PC-3 (cell line): Measurements from ENCODE around the gene TUT1. TPM values are rescaled to one million over a fixed set of nuclear protein-coding genes. Genes with fewer than 3 reads are reported as not detected.
"Not testable (repeated sequence)": the region's sequence is repeated elsewhere in the genome, so short reads cannot be mapped to it uniquely, and the experiment has no call there.

Source experiments
- ATAC-seq: fragments of 200-7000 bp; cut with Tn5 transposase; 2 replicates; pipeline ENCODE4 v1.9.1; 2020; ENCODE audit warnings: mild to moderate bottlenecking, moderate library complexity
- BruUV-seq: library from RNA; stranded (reverse); fragments of 400-500 nt; replicated peaks from 2 replicates; lab custom pipeline; 2021; lab: Mats Ljungman, UMichigan
- CTCF ChIA-PET: fragments of 300-600 bp; sonication (Branson Sonifier 250); formaldehyde crosslinking; loops from one replicate; lab custom pipeline; 2022; ENCODE audit warnings: antibody characterized with exemption; lab: Charles Lee
- POLR2A ChIA-PET: fragments of 300-600 bp; sonication (Branson Sonifier 250); formaldehyde crosslinking; loops from one replicate; lab custom pipeline; 2022; ENCODE audit warnings: antibody characterized with exemption; ENCODE audit not compliant: unreplicated experiment; lab: Charles Lee
- DNase-seq: peaks from one replicate; pipeline ENCODE4 v3.0.0-alpha.2; 2015
- H2AFZ ChIP-seq: fragments of 300-600 bp; sonication (generic); 2 replicates; pipeline ENCODE4 v1.6.0; 2016; ENCODE audit warnings: antibody characterized with exemption, low read length
- H3F3A ChIP-seq: fragments of 300-600 bp; sonication (generic); one replicate; pipeline ENCODE4 v1.6.0; 2017; ENCODE audit warnings: antibody characterized with exemption, low read length, control low read depth, mild to moderate bottlenecking; ENCODE audit not compliant: unreplicated experiment
- H3K27ac ChIP-seq: fragments of 300-600 bp; sonication (generic); 2 replicates; pipeline ENCODE4 v1.5.1; 2016; ENCODE audit warnings: mild to moderate bottlenecking, low read length
- H3K27me3 ChIP-seq: fragments of 300-600 bp; sonication (generic); 2 replicates; pipeline ENCODE4 v1.6.1; 2016; ENCODE audit warnings: low read length, mixed read lengths
- H3K36me3 ChIP-seq: fragments of 300-600 bp; sonication (generic); 2 replicates; pipeline ENCODE4 v1.6.1; 2016; ENCODE audit warnings: low read depth, mixed run types, low read length, mixed read lengths
- H3K4me1 ChIP-seq: fragments of 300-600 bp; sonication (generic); 2 replicates; pipeline ENCODE4 v1.5.1; 2016; ENCODE audit warnings: low read length; ENCODE audit not compliant: insufficient read depth
- H3K4me2 ChIP-seq: fragments of 300-600 bp; sonication (generic); 2 replicates; pipeline ENCODE4 v1.6.0; 2016; ENCODE audit warnings: low read length
- H3K4me3 ChIP-seq: fragments of 300-600 bp; sonication (generic); 2 replicates; pipeline ENCODE4 v1.5.1; 2016; ENCODE audit warnings: mild to moderate bottlenecking, low read length, mixed read lengths
- H3K79me2 ChIP-seq: fragments of 300-600 bp; sonication (generic); 2 replicates; pipeline ENCODE4 v1.6.1; 2017; ENCODE audit warnings: low read length, mixed read lengths
- H3K9ac ChIP-seq: fragments of 300-600 bp; sonication (generic); 2 replicates; pipeline ENCODE4 v1.6.0; 2016; ENCODE audit warnings: mild to moderate bottlenecking, low read length
- H3K9me2 ChIP-seq: fragments of 300-600 bp; sonication (generic); replicated peaks from 2 replicates; pipeline ENCODE4 v1.6.1; 2016; ENCODE audit warnings: mixed run types, low read length, mixed read lengths
- H3K9me3 ChIP-seq: fragments of 300-600 bp; sonication (generic); 2 replicates; pipeline ENCODE4 v1.6.1; 2016; ENCODE audit warnings: low read length, mixed read lengths
- H4K20me1 ChIP-seq: fragments of 300-600 bp; sonication (generic); 2 replicates; pipeline ENCODE4 v1.6.1; 2016; ENCODE audit warnings: low read length, mixed read lengths
- EZH2 ChIP-seq: fragments of 300-600 bp; sonication (generic); IDR thresholded peaks from one replicate; pipeline ENCODE4 v1.6.1; 2017; ENCODE audit warnings: antibody characterized with exemption, mild to moderate bottlenecking, low read length; ENCODE audit not compliant: unreplicated experiment
- EZH2phosphoT487 ChIP-seq: fragments of 300-600 bp; sonication (generic); IDR thresholded peaks from 2 replicates; pipeline ENCODE4 v1.6.1; 2018; ENCODE audit warnings: mild to moderate bottlenecking, antibody characterized with exemption, low read length, borderline replicate concordance
- intact Hi-C: fragments of 100-400 bp; cut with micrococcal nuclease; formaldehyde crosslinking; loops from 2 replicates; pipeline ENCODE4 v1.9.0; 2023
- total RNA-seq: library from RNA; depleted of rRNA; stranded (reverse); fragments of >200 nt; gene quantifications from 2 replicates; pipeline ENCODE4 v1.2.3, GENCODE V29; 2014
- TF ChIP-seq, protein P1 (sequence below): fragments of 300-600 bp; sonication (generic); conservative IDR thresholded peaks from 2 replicates; pipeline ENCODE4 v1.5.1; 2017; ENCODE audit warnings: antibody characterized with exemption, low read depth, mild to moderate bottlenecking, low read length

The TUT1 gene
- total RNA-seq, 1 experiment from 2014 or later: 17.8 TPM

DNA sequence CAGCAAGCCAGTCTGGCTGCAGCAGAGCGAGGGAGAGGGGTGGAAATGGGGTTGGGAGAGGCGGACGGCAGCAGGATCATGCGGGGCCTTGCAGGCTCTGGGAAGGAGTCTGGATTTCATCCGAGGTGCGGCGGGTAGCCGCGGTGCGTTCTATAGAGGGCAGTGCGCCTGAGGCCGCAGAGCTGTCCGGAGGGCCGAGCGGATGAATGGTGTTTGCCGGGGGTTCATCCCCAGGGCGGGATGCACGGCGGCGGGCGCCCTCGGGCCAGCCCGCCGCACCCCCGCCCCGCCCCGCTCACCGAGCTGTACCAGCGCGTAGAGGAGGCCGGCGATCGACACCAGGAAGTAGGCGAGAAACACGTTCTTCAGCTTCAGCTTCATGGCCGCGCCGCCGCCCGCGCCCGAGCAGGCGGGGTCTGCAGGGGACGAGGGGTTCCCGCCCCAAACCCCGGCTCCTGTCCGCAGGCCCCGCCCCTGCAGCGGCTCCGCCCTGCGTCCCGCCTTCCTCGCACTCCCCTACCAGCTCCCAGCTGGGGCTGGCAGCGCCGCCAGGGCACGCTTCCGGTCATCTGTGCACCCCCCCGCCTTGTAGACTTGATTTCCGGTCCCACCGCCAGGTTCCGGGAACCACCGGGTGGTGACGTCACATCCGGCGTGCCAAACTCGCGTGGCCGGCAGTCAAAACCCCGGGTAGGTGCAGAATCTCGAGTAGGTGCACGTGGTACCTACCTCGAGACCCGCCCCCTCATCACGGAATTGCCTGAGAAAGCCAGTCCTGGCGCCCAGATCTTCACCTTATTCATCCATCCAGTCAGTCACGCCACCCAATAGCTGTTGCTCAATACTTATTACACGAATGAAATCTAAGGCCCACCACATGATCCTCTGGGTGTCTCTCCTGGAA lies 30.5 kb upstream of the TUT1 start, which contains the start of gene B3GAT3:
TSS of gene B3GAT3 (minus strand) at position 420 of the 904 bp plus-strand sequence. CDS start at position 381, 39 bp downstream.
- Histone ChIP-seq H3K4me1 (peaks cover 21% of the 10 kb centered on the region), H3K36me3 (peaks cover 21% of the 10 kb centered on the region), H3K9me2 (no peaks in the 10 kb centered on the region), H3K4me3 (peak within 1 kb of the TSS; percentile 88), H3K9me3 (no peaks in the 10 kb centered on the region), H3F3A (peaks cover 13% of the 10 kb centered on the region), H3K4me2 (peak within 1 kb of the TSS; percentile 84), H2AFZ (peak within 1 kb of the TSS; percentile 74), H3K27me3 (no peaks in the 10 kb centered on the region), H3K9ac (peak within 1 kb of the TSS; percentile 85), H4K20me1 (no peaks in the 10 kb centered on the region), H3K79me2 (peaks cover 24% of the 10 kb centered on the region), H3K27ac (peak within 1 kb of the TSS; percentile 79)
- TF ChIP-seq, protein P1, sequence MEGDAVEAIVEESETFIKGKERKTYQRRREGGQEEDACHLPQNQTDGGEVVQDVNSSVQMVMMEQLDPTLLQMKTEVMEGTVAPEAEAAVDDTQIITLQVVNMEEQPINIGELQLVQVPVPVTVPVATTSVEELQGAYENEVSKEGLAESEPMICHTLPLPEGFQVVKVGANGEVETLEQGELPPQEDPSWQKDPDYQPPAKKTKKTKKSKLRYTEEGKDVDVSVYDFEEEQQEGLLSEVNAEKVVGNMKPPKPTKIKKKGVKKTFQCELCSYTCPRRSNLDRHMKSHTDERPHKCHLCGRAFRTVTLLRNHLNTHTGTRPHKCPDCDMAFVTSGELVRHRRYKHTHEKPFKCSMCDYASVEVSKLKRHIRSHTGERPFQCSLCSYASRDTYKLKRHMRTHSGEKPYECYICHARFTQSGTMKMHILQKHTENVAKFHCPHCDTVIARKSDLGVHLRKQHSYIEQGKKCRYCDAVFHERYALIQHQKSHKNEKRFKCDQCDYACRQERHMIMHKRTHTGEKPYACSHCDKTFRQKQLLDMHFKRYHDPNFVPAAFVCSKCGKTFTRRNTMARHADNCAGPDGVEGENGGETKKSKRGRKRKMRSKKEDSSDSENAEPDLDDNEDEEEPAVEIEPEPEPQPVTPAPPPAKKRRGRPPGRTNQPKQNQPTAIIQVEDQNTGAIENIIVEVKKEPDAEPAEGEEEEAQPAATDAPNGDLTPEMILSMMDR: no peak
- TF ChIP-seq EZH2: no peak
- no peak for TF ChIP-seq EZH2phosphoT487
- no TSS peak for BruUV-seq
- peak; percentile 99 for DNase-seq
- CTCF ChIA-PET: interaction anchor here (0.5 to 2.0 kb wide), 4 partner anchors 10 to 149 kb away, joined by 3 to 6 read pairs (median 6); partner anchors contain the start of genes C11orf98, CSKMT and TAF6L
- intact Hi-C loops: loop anchor here (2.0 kb wide), 1 partner anchor 31 kb away; the partner anchor contains the start of gene INTS5
- POLR2A ChIA-PET: interaction anchor here (0.6 to 1.2 kb wide), 6 partner anchors 16 to 698 kb away, joined by 3 to 20 read pairs (median 5); partner anchors contain the start of genes EEF1G, INTS5 and TUT1
- peak; percentile 95 for ATAC-seq

DNA sequence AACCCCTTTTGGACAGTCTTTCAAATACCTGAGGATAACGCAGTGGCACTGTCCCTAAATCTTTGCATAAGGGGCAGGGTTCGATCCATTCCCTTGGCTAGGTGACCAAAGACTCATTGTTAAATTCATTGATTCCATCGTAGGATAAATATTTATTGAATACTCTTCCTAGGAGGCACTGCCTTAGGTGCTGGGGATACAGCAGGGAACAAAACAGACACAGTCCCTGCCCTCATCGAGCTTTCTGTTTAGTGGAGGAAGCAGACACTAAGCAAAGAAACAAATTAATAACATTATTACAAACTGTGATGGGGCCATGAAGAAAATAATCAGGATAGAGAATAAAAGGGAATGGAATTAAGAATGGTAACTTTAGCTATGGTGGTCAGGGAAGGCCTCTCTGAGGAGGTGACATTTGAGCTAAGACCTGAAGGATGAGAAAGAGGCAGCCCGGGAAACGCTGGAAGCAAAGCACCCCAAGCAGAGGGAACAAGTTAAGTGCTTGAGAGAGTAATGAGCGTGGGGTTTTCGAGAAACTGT lies 29.8 kb upstream of the TUT1 start:
- TF ChIP-seq, protein P1: no peak
- TF ChIP-seq EZH2 (no peak), EZH2phosphoT487 (no peak)
- ATAC-seq: no peak
- Histone ChIP-seq H3K27ac (peak overlapping the region; percentile 79), H3F3A (peaks cover 13% of the 10 kb centered on the region), H3K4me2 (peak overlapping the region; percentile 84), H3K9me3 (no peaks in the 10 kb centered on the region), H3K4me1 (peaks cover 21% of the 10 kb centered on the region), H2AFZ (peak overlapping the region; percentile 74), H4K20me1 (no peaks in the 10 kb centered on the region), H3K36me3 (peaks cover 14% of the 10 kb centered on the region; the same call in 1 of the 2 replicates), H3K4me3 (peak overlapping the region; percentile 88), H3K27me3 (no peaks in the 10 kb centered on the region), H3K79me2 (peaks cover 24% of the 10 kb centered on the region), H3K9me2 (no peaks in the 10 kb centered on the region), H3K9ac (peak overlapping the region; percentile 85)
- intact Hi-C loops: no loop called here
- BruUV-seq: TSS peak; percentile 25
- CTCF ChIA-PET: interaction anchor here (1.3 to 2.0 kb wide), 2 partner anchors 9 to 44 kb away, joined by 3 to 5 read pairs; partner anchors contain the start of genes C11orf98 and CSKMT
- POLR2A ChIA-PET: interaction anchor here (0.6 to 1.2 kb wide), 3 partner anchors 17 to 85 kb away, joined by 3 to 9 read pairs (median 5); partner anchors contain the start of gene INTS5
- DNase-seq: no peak

- H3K27ac ChIP-seq, ATAC-seq, intact Hi-C loops, H3K4me2 ChIP-seq, BruUV-seq, H3K9ac ChIP-seq, DNase-seq, H3F3A ChIP-seq, H3K9me3 ChIP-seq, H3K27me3 ChIP-seq, H3K9me2 ChIP-seq, H4K20me1 ChIP-seq, H2AFZ ChIP-seq, H3K4me3 ChIP-seq, POLR2A ChIA-PET, CTCF ChIA-PET, H3K36me3 ChIP-seq: not testable (repeated sequence)
- peaks cover 24% of the 10 kb centered on the region for H3K79me2 ChIP-seq
- peaks cover 35% of the 10 kb centered on the region for H3K4me1 ChIP-seq
Measured at GRCh38 chr11:62616957-62617356, 25.6 kb upstream of the TUT1 start.
